HG03066 (cell line): ENCODE data around the gene PEX12.
"Not testable (repeated sequence)": the region's sequence is repeated elsewhere in the genome, so short reads cannot be mapped to it uniquely, and the experiment has no call there.

ENCODE experiments used
- ATAC-seq: cut with Tn5 transposase; IDR thresholded peaks from one replicate; pipeline ENCODE4 v1.9.1; 2021; ENCODE audit warnings: low read depth; ENCODE audit not compliant: unreplicated experiment

Gene PEX12

DNA sequence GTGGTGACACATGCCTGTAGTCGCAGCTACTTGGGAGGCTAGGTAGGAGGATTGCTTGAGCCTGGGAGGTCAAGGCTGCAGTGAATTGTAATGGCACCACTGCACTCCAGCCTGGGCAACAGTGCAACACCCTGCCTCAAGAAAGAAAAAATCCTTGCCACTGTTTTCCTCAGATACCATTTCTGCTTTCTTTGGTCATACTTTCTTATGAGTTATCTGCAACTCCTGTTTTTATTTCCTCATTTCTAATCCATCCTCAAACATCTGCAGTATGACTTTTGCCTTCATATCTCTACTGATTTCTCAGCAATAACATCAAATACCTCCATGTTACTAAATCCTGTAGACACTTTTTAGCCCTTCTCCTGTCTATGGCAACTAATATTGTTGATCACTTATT is 5.7 kb upstream of the PEX12 start:
- no peak for ATAC-seq

DNA sequence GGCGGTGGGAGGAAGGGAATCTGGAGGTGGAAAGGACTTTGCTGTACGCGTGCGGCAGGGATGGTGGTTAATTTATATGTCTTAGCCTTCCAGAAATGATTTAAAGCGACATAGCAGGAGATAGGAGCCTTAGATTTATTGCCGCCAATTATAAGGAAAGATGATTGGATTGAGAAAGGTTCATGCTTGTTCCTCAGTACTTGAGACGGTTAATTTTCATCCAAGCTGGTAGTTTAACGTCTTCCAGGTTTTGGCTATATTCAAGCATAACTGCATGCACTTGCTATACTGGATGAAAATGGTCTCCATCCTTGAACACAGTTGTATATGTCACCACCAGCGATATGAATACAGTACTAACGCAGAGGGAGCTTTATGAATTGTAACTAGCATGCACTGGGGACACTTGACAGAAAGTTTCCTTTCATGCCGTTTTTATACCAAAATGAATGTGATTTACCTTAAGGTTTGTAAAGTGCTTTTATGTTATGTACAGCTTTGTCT is 610 bp upstream of the PEX12 start:
- no peak for ATAC-seq

- peak; percentile 19 for ATAC-seq
Measured at GRCh38 chr17:35577830-35578196, 558 bp downstream of the PEX12 start.

DNA sequence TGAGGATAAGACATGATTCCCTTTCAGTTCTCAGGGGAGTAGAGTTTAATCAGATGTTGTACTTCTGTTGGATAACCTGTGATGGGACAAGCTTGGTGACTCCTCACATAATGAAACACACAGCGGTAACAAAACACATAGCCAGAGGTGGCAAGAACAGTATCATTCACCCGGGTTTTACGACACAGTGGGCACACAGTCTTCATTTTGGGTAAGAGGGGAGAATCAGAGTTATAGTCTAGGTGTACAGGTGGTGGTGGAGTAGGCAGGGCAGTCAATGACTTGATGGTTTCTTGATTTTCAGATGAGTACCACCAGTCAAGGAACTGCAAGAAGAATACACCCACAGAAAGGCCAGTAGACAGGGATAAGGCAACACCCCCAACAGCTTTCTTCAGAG is 2.6 kb downstream of the PEX12 start:
- no peak for ATAC-seq

DNA sequence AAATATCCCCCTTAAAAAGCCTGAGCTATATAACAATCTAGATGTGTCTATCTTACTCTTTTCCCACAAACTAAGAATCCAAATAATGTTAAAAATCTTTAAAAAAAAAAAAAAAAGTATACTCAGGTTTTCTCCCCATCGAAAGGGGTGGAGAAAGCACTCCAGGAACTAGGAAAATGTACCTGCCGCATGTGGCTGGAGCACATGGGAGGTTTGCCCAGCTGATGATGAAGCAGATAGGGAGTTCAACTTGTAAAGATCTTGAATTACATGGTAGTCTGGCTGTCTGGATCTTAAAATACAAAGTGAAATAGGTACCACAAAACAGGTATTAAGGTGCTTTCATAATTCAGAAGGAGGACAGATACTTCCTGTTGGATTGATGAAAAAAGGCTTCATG is 9.0 kb downstream of the PEX12 start:
- no peak for ATAC-seq

DNA sequence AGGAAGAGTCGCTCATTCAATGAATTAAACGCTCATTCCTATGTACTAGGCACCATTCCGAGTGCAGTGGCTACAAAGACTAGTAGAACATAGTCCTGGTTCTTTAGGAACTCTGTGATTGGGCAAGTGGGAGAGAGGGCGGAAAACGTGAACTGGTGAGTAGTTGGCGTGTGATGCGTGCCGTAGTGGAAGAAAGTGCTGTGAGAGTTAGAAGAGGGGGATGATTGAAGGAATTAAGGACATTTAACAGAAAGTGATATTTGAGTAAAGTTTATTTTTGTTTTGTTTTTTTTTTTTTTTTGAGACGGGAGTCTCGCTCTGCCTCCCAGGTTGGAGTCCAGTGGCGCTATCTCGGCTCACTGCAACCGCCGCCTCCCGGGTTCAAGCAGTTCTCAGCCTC is 9.8 kb downstream of the PEX12 start:
- no peak for ATAC-seq

DNA sequence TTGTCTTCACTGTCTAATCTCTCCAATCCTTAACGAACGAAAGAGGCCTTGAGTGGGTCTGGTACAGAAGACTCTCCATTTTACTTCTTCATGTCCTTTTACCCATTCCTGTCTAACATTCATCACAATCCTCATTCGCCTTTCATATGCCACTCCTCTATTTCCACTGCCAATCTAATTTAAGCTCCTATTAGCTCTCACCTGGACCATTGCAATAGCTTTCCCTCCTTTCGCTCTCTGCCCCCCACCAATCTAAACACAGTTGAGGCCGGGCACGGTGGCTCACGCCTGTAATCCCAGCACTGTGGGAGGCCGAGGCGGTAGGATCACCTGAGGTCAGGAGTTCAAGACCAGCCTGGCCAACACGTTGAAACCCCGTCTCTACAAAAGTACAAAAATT is 11.4 kb downstream of the PEX12 start:
- no peak for ATAC-seq

DNA sequence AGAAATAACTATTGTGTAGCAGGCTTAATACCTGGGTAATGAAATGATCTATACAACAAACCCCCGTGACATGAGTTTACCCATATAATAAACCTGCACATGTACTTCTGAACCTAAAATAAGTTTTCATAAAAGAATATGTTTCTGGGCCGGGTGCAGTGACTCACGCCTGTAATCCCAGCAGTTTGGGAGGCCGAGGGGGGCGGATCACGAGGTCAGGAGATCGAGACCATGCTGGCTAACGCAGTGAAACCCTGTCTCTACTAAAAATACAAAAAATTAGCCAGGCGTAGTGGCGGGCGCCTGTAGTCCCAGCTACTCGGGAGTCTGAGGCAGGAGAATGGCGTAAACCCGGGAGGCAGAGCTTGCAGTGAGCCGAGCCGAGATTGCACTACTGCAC is 15.2 kb downstream of the PEX12 start:
- not testable (repeated sequence) for ATAC-seq

DNA sequence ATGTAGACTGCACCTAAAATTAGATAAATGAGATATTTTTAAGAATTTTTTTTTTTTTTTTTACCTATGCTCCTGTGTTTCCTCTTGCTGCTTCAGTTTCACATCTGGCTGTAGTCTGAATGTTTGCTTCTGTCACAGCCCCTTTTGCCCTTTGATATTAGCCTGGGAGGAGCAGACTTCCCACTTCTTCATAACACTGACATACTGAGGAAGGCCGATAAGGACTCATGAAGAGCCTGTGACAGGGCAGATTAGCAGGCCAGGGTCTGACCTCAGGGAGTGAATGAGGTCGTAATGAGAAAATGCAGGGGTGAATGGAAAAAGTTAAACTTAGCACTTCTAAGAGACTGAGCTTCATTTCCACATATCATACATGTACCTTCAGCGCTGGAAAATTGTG is 17.7 kb downstream of the PEX12 start, which contains the start of gene SLFN14:
Gene SLFN14 (minus strand): TSS at position 117 of the 400 bp plus-strand sequence. CDS start 2,757 bp downstream, outside the sequence.
- no peak for ATAC-seq

DNA sequence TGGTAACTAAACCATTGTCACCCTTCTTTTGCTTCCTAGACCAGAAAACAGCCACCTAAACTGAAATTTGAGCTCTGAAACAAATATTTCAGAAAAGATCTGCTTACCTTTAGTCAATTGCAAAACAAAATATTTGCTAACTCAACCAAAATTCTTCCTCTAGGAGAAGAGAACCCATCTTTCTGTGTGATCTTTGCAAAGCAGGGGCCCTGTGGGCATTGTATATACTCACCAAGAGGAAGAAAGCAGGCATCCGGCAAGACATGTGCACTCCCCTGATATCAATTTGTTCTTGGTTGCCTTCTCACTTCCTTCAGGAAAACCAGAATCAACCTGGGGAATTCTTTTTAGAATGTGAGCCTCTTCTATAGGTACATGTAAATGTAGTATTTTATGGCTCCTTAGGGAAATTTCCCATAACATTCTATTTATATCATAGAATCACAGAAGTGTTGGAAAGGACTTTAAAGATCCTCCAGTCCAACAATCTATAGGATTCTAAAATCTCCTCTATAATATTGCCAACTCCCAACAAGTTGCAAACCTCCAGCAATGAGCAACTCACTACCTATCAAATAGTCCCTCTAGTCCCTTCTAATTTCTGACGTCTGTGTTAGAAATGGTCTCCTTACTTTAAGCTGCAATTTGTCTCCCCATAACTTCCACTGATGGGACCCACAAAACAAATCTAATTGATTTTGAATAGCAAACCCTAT is 18.7 kb downstream of the PEX12 start:
- ATAC-seq, result no peak

DNA sequence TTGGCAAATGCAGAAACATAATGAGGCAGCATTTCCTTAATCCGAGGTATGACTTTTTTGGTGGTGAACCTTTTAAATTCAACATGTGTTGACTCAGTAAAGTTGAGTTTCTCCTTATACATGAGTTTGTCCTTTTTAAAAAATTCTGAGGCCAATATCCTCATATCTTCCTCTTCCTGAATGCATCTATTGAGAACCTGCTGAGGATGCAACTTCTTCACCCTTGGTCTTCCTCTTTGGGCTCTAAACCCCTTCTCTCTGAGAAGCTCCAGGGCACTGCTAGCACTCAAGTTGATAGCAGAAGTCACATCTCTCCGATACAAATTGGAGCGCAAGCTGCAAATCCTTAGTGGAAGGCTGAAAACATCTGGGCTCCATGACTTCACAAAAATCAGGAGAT is 21.0 kb downstream of the PEX12 start:
- no peak for ATAC-seq

GRCh38 chr17:35555691-35556090 is 22.7 kb downstream of the PEX12 start:
- ATAC-seq, result no peak

GRCh38 chr17:35554668-35555067 is 23.7 kb downstream of the PEX12 start:
- ATAC-seq, result no peak

DNA sequence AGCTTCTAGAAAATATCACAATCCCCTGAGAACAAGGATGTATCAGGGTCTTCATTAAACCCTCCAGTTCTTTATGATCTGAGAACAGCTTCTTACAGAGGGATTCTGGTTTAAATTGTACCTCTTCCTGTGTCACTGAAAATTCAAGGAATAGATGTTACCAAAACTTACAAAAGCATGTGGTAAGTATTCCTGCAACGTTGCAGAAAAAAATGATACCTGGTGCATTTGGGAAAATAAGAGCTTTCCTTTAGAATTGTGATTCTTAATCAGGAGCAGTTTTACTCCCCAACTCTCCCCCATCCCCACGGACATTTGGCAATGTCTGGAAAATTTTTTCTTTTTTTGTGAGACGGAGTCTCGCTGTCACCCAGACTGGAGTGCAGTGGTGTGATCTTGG is 25.1 kb downstream of the PEX12 start:
- ATAC-seq, result no peak

DNA sequence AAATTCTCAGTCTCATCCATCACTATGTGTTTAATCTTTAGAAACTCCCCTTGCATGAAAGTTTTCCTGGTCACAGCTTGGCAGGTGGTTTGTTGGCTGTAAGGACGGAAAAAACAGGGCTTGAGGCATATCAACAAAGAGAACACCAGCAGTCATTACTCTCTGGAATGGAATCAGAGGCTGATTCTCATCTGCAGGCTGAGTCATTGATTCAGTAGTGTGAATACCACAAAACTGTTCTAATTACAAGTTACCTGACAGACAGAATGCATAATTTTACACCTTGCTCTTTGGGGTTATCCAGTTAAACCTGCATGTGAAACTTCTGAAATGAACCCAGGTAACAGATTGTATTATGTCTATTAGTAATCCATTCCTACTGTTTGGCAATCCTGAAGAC is 29.4 kb downstream of the PEX12 start:
- no peak for ATAC-seq

DNA sequence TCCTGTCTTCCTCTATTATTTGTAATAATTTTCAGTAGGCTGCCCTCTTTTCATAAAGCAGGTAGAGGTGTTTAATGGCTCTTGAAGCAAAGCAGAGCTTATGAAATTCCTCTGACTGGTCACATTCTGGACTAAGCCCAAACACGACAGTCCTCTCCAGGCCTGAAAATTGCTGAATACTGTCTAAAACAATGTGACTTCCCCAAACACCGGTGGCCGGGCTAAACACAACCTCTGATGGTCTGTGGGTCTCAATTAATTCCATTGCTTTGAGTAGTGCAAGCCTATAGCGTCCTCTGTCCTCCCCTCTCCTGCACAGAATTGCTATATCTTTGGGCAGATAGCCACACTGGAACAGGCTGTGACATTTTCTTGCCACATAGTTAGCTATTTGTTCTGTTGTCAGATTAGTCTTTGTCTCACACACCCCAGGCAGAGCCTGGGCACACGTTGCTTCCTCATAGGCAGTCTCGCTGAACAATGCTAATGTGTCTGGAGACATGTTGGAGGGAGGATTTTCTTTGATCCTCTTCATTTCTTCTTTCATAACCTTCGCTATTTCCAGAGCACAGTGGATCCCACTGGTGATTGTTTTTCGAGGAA is 30.1 kb downstream of the PEX12 start:
- ATAC-seq, result no peak

DNA sequence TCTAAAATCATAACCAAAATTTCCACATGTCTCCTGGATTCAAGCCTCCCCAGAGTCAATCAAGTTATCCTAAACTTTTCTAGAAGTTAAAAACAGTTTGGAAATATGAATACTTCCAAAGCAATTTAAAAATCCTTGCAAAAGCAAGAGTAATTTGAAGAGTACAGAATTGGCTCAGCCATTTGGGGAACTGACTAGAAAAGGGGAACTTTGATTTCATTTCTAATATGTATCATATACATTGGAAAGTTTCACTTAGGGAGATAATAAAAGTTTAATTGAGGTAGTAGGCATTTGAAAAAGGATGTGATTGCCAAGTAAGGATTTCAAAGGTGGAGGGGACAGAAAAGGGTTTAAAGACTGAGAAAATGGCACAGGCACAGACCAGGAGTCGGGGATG is 31.9 kb downstream of the PEX12 start:
- ATAC-seq, result no peak

GRCh38 chr17:35545150-35545549 is 33.2 kb downstream of the PEX12 start:
- ATAC-seq, result no peak

- ATAC-seq, result no peak
Measured at GRCh38 chr17:35543856-35544255, 34.5 kb downstream of the PEX12 start.

- ATAC-seq, result no peak
Measured at GRCh38 chr17:35542990-35543389, 35.4 kb downstream of the PEX12 start.

- no peak for ATAC-seq
Measured at GRCh38 chr17:35541434-35541833, 36.9 kb downstream of the PEX12 start.
